GM23338 (cell line): Measurements from ENCODE around the gene KCNT1.

Source experiments
- EZH2 ChIP-seq: fragments of 200-600 bp; sonication (generic); IDR thresholded peaks from one replicate; pipeline ENCODE4 v1.8.0; 2017; ENCODE audit warnings: antibody characterized with exemption, mild to moderate bottlenecking, low read depth; ENCODE audit not compliant: unreplicated experiment
- EZH2phosphoT487 ChIP-seq: fragments of 200-600 bp; sonication (generic); IDR thresholded peaks from one replicate; pipeline ENCODE4 v1.8.1; 2018; ENCODE audit warnings: antibody characterized with exemption; ENCODE audit not compliant: unreplicated experiment
- JUNB ChIP-seq: IDR thresholded peaks from one replicate; pipeline ENCODE4 v1.6.1; 2016; ENCODE audit warnings: antibody characterized with exemption; ENCODE audit not compliant: unreplicated experiment
- NANOG ChIP-seq: IDR thresholded peaks from 2 replicates; pipeline ENCODE4 v1.6.1; 2016; ENCODE audit warnings: antibody characterized with exemption, borderline replicate concordance
- POLR2AphosphoS5 ChIP-seq: IDR thresholded peaks from 2 replicates; pipeline ENCODE4 v1.6.1; 2016; ENCODE audit warnings: antibody characterized with exemption, low read depth
- ZNF331 ChIP-seq: fragments of 250-450 bp; sonication (Bioruptor Pico); IDR thresholded peaks from 2 replicates; pipeline ENCODE4 v1.5.0; 2020; ENCODE audit warnings: low read depth, mild to moderate bottlenecking, moderate library complexity
- TF ChIP-seq, protein P1 (sequence below), 2 experiments: fragments of 200-600 bp in 1 of 2; sonication (generic) in 1 of 2; conservative IDR thresholded peaks; 2 replicates each; pipeline versions ENCODE4 v1.5.1 to v1.6.1; 2016 to 2017; ENCODE audit warnings: antibody characterized with exemption in 2 of 2, low read depth in 2 of 2, mild to moderate bottlenecking in 2 of 2, moderate library complexity in 1 of 2
- TF ChIP-seq, protein P2 (sequence below): IDR thresholded peaks from one replicate; pipeline ENCODE4 v1.6.1; 2018; ENCODE audit warnings: antibody characterized with exemption; ENCODE audit not compliant: unreplicated experiment

DNA sequence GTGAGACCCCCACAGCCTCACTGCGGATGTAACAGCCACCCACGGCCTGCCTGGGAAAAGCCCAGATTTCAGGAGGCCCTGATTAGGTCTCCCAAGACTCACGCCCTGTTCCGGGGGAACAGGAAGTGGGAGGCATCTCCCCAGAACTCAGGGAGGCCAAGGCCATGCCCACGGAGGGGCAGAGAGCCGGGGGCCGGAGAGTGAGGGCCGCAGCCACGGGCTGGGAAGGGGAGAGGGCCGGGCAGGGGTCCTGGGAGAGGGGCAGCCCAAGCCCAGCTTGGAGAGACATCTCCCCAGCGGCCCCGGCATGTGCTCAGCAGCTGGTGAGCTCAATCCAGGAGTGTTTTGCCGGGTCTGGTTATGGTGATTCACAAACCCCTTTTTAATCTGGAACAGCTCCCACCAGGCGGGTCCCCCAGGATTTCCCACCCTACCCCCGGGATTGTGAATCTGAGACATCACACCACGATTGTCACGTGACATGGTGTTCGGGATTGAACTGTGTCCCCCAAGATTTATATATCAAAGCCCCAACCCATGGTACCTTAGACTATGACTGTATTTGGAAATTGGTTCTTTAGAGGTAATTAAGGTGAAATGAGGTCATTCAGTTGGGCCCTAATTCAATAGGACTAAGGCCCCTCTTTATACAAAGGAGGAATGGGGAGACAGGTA is 26.6 kb downstream of the KCNT1 start:
- TF ChIP-seq, protein P1, sequence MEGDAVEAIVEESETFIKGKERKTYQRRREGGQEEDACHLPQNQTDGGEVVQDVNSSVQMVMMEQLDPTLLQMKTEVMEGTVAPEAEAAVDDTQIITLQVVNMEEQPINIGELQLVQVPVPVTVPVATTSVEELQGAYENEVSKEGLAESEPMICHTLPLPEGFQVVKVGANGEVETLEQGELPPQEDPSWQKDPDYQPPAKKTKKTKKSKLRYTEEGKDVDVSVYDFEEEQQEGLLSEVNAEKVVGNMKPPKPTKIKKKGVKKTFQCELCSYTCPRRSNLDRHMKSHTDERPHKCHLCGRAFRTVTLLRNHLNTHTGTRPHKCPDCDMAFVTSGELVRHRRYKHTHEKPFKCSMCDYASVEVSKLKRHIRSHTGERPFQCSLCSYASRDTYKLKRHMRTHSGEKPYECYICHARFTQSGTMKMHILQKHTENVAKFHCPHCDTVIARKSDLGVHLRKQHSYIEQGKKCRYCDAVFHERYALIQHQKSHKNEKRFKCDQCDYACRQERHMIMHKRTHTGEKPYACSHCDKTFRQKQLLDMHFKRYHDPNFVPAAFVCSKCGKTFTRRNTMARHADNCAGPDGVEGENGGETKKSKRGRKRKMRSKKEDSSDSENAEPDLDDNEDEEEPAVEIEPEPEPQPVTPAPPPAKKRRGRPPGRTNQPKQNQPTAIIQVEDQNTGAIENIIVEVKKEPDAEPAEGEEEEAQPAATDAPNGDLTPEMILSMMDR (conservative IDR thresholded peaks at IDR 0.05; ENCODE audit: low read depth in 2 of 2): no peak
- TF ChIP-seq JUNB: no peak
- TF ChIP-seq EZH2: no peak
- no peak for TF ChIP-seq EZH2phosphoT487
- TF ChIP-seq, protein P2, sequence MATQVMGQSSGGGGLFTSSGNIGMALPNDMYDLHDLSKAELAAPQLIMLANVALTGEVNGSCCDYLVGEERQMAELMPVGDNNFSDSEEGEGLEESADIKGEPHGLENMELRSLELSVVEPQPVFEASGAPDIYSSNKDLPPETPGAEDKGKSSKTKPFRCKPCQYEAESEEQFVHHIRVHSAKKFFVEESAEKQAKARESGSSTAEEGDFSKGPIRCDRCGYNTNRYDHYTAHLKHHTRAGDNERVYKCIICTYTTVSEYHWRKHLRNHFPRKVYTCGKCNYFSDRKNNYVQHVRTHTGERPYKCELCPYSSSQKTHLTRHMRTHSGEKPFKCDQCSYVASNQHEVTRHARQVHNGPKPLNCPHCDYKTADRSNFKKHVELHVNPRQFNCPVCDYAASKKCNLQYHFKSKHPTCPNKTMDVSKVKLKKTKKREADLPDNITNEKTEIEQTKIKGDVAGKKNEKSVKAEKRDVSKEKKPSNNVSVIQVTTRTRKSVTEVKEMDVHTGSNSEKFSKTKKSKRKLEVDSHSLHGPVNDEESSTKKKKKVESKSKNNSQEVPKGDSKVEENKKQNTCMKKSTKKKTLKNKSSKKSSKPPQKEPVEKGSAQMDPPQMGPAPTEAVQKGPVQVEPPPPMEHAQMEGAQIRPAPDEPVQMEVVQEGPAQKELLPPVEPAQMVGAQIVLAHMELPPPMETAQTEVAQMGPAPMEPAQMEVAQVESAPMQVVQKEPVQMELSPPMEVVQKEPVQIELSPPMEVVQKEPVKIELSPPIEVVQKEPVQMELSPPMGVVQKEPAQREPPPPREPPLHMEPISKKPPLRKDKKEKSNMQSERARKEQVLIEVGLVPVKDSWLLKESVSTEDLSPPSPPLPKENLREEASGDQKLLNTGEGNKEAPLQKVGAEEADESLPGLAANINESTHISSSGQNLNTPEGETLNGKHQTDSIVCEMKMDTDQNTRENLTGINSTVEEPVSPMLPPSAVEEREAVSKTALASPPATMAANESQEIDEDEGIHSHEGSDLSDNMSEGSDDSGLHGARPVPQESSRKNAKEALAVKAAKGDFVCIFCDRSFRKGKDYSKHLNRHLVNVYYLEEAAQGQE: no peak
- no peak for TF ChIP-seq POLR2AphosphoS5
- TF ChIP-seq ZNF331 (CRISPR knock-in tag): no peak
- no peak for TF ChIP-seq NANOG
